A673 (cell line): ENCODE measurements around the gene PRUNE2. TPM values are rescaled to one million over a fixed set of nuclear protein-coding genes. Genes with fewer than 3 reads are reported as not detected.

Source experiments
- BruUV-seq: library from RNA; stranded (reverse); fragments of 400-500 nt; replicated peaks from 2 replicates; lab custom pipeline; 2021; lab: Mats Ljungman, UMichigan
- CTCF ChIA-PET: fragments of 300-600 bp; sonication (Branson Sonifier 250); formaldehyde crosslinking; loops from one replicate; lab custom pipeline; 2022; ENCODE audit warnings: antibody characterized with exemption; lab: Charles Lee
- POLR2A ChIA-PET: fragments of 300-600 bp; sonication (Branson Sonifier 250); formaldehyde crosslinking; loops from one replicate; lab custom pipeline; 2022; ENCODE audit warnings: antibody characterized with exemption; ENCODE audit not compliant: low non-redundant PET; lab: Charles Lee
- DNase-seq: peaks from one replicate; pipeline ENCODE4 v3.0.0-alpha.2; 2015; ENCODE audit warnings: low spot score
- H3K27ac ChIP-seq: fragments of 200-600 bp; sonication (generic); 2 replicates; pipeline ENCODE4 v1.5.1; 2016; ENCODE audit warnings: mixed run types, low read depth, mild to moderate bottlenecking, mixed read lengths, antibody characterized with exemption, low read length; ENCODE audit not compliant: poor library complexity, severe bottlenecking
- H3K27me3 ChIP-seq: fragments of 200-600 bp; sonication (generic); replicated peaks from 2 replicates; pipeline ENCODE4 v1.6.1; 2017; ENCODE audit warnings: mixed run types, low read depth, mild to moderate bottlenecking, mixed read lengths, antibody characterized with exemption, low read length; ENCODE audit not compliant: insufficient read depth, poor library complexity
- H3K36me3 ChIP-seq: fragments of 200-600 bp; sonication (generic); 2 replicates; pipeline ENCODE4 v1.6.1; 2016; ENCODE audit warnings: mixed run types, mild to moderate bottlenecking, mixed read lengths, antibody characterized with exemption, low read length; ENCODE audit not compliant: insufficient read depth, poor library complexity, severe bottlenecking
- H3K4me1 ChIP-seq: fragments of 200-600 bp; sonication (generic); 2 replicates; pipeline ENCODE4 v1.6.1; 2017; ENCODE audit warnings: mixed run types, mild to moderate bottlenecking, mixed read lengths, antibody characterized with exemption, low read length; ENCODE audit not compliant: insufficient read depth, poor library complexity, severe bottlenecking
- H3K4me3 ChIP-seq: fragments of 200-600 bp; sonication (generic); 2 replicates; pipeline ENCODE4 v1.5.1; 2016; ENCODE audit warnings: low read depth, mixed run types, mild to moderate bottlenecking, mixed read lengths, low read length; ENCODE audit not compliant: poor library complexity, severe bottlenecking
- H3K9me3 ChIP-seq: fragments of 200-600 bp; sonication (generic); 2 replicates; pipeline ENCODE4 v1.6.1; 2016; ENCODE audit warnings: mixed run types, low read depth, mild to moderate bottlenecking, mixed read lengths, antibody characterized with exemption, low read length; ENCODE audit not compliant: poor library complexity, severe bottlenecking
- CTCF ChIP-seq: fragments of 300-800, 200-600 bp; sonication (generic); conservative IDR thresholded peaks from 2 replicates; pipeline ENCODE4 v1.5.1; 2017; ENCODE audit warnings: low read depth, mild to moderate bottlenecking, antibody characterized with exemption, low read length, moderate library complexity, mixed read lengths
- EZH2 ChIP-seq: fragments of 200-600 bp; sonication (generic); IDR thresholded peaks from 2 replicates; pipeline ENCODE4 v1.6.1; 2017; ENCODE audit warnings: borderline replicate concordance, low read depth, mild to moderate bottlenecking, mixed read lengths, antibody characterized with exemption, low read length; ENCODE audit not compliant: poor library complexity, severe bottlenecking
- intact Hi-C: fragments of 100-400 bp; cut with micrococcal nuclease; formaldehyde crosslinking; loops from one replicate; pipeline ENCODE4 v1.10.0; 2022; ENCODE audit not compliant: unreplicated experiment
- total RNA-seq: library from RNA; stranded (reverse); gene quantifications from 2 replicates; pipeline ENCODE4 v1.2.3, GENCODE V29; 2021

The PRUNE2 gene
- total RNA-seq, 1 experiment from 2014 or later: not detected

- Histone ChIP-seq H3K4me3 (no peak overlapping the region), H3K36me3 (no peaks in the 10 kb centered on the region), H3K9me3 (no peaks in the 10 kb centered on the region), H3K27ac (no peak overlapping the region), H3K4me1 (no peaks in the 10 kb centered on the region), H3K27me3 (peaks cover 60% of the 10 kb centered on the region)
- POLR2A ChIA-PET: no interaction called here
- BruUV-seq: no TSS peak
- intact Hi-C loops: no loop called here
- DNase-seq: no peak
- CTCF ChIA-PET: no interaction called here
- TF ChIP-seq CTCF (no peak), EZH2 (no peak)
Measured at GRCh38 chr9:76690246-76690972, 215.5 kb downstream of the PRUNE2 start.

GRCh38 chr9:76688471-76689238 lies 217.3 kb downstream of the PRUNE2 start:
- CTCF ChIA-PET: no interaction called here
- BruUV-seq: no TSS peak

GRCh38 chr9:76687861-76688391 lies 218.0 kb downstream of the PRUNE2 start:
- H3K9me3 ChIP-seq: no peaks in the 10 kb centered on the region
- POLR2A ChIA-PET: no interaction called here
- TF ChIP-seq EZH2 (no peak), CTCF (no peak)
- no peak overlapping the region for H3K4me3 ChIP-seq
- no TSS peak for BruUV-seq
- no peak for DNase-seq
- H3K27ac ChIP-seq: no peak overlapping the region
- CTCF ChIA-PET: no interaction called here
- peaks cover 56% of the 10 kb centered on the region for H3K27me3 ChIP-seq
- intact Hi-C loops: no loop called here
- no peaks in the 10 kb centered on the region for H3K36me3 ChIP-seq
- no peaks in the 10 kb centered on the region for H3K4me1 ChIP-seq

More at GRCh38 chr9:76688471-76689238, 217.3 kb downstream of the PRUNE2 start:
- Histone ChIP-seq H3K36me3 (no peaks in the 10 kb centered on the region), H3K4me1 (no peaks in the 10 kb centered on the region), H3K4me3 (no peak overlapping the region), H3K27me3 (peaks cover 60% of the 10 kb centered on the region), H3K9me3 (no peaks in the 10 kb centered on the region), H3K27ac (no peak overlapping the region)
- intact Hi-C loops: no loop called here
- no peak for TF ChIP-seq EZH2
- no peak for DNase-seq
- POLR2A ChIA-PET: no interaction called here
